Measurements from ENCODE around the gene SH3GL3.

Gene SH3GL3

GRCh38 chr15:83496766-83497165 is 49.6 kb downstream of the SH3GL3 start:
- no peaks in the 10 kb centered on the region for H3K4me1 ChIP-seq (ENCODE audit: insufficient read depth, poor library complexity, severe bottlenecking)
- no peaks in the 10 kb centered on the region for H3K27me3 ChIP-seq (ENCODE audit: insufficient read depth, poor library complexity, severe bottlenecking)
- no peaks in the 10 kb centered on the region for H3K36me3 ChIP-seq (ENCODE audit: low read depth)
- H3K9me3 ChIP-seq (ENCODE audit: severe bottlenecking) = no peaks in the 10 kb centered on the region
- no peak for ATAC-seq (ENCODE audit: low read depth)
- no peak overlapping the region for H3K4me3 ChIP-seq (ENCODE audit: severe bottlenecking)
- no peak for TF ChIP-seq CTCF (IDR thresholded peaks at IDR 0.05; ENCODE audit: poor library complexity, severe bottlenecking)
- no peak for DNase-seq (ENCODE audit: low spot score)
- H3K27ac ChIP-seq (ENCODE audit: poor library complexity, severe bottlenecking) = no peak overlapping the region

- DNase-seq (ENCODE audit: low spot score) = no peak
- no peaks in the 10 kb centered on the region for H3K27me3 ChIP-seq (ENCODE audit: insufficient read depth, poor library complexity, severe bottlenecking)
- no peak for ATAC-seq (ENCODE audit: low read depth)
- no peaks in the 10 kb centered on the region for H3K9me3 ChIP-seq (ENCODE audit: severe bottlenecking)
- H3K36me3 ChIP-seq (ENCODE audit: low read depth) = no peaks in the 10 kb centered on the region
- TF ChIP-seq CTCF (IDR thresholded peaks at IDR 0.05; ENCODE audit: poor library complexity, severe bottlenecking) = no peak
- no peaks in the 10 kb centered on the region for H3K4me1 ChIP-seq (ENCODE audit: insufficient read depth, poor library complexity, severe bottlenecking)
- no peak overlapping the region for H3K27ac ChIP-seq (ENCODE audit: poor library complexity, severe bottlenecking)
- no peak overlapping the region for H3K4me3 ChIP-seq (ENCODE audit: severe bottlenecking)
Observed at GRCh38 chr15:83498374-83498773, 51.2 kb downstream of the SH3GL3 start.

GRCh38 chr15:83498801-83499200 is 51.7 kb downstream of the SH3GL3 start:
- TF ChIP-seq CTCF (IDR thresholded peaks at IDR 0.05; ENCODE audit: poor library complexity, severe bottlenecking) = no peak
- no peak for ATAC-seq (ENCODE audit: low read depth)

GRCh38 chr15:83499476-83499875 is 52.3 kb downstream of the SH3GL3 start:
- Histone ChIP-seq H3K36me3 (ENCODE audit: low read depth) (no peaks in the 10 kb centered on the region), H3K4me1 (ENCODE audit: insufficient read depth, poor library complexity, severe bottlenecking) (no peaks in the 10 kb centered on the region), H3K27ac (ENCODE audit: poor library complexity, severe bottlenecking) (no peak overlapping the region), H3K9me3 (ENCODE audit: severe bottlenecking) (no peaks in the 10 kb centered on the region), H3K4me3 (ENCODE audit: severe bottlenecking) (no peak overlapping the region), H3K27me3 (ENCODE audit: insufficient read depth, poor library complexity, severe bottlenecking) (no peaks in the 10 kb centered on the region)
- no peak for TF ChIP-seq CTCF (IDR thresholded peaks at IDR 0.05; ENCODE audit: poor library complexity, severe bottlenecking)
- no peak for ATAC-seq (ENCODE audit: low read depth)
- no peak for DNase-seq (ENCODE audit: low spot score)

More at GRCh38 chr15:83498801-83499200, 51.7 kb downstream of the SH3GL3 start:
- Histone ChIP-seq H3K9me3 (ENCODE audit: severe bottlenecking) (no peaks in the 10 kb centered on the region), H3K27ac (ENCODE audit: poor library complexity, severe bottlenecking) (no peak overlapping the region), H3K36me3 (ENCODE audit: low read depth) (no peaks in the 10 kb centered on the region), H3K27me3 (ENCODE audit: insufficient read depth, poor library complexity, severe bottlenecking) (no peaks in the 10 kb centered on the region), H3K4me3 (ENCODE audit: severe bottlenecking) (no peak overlapping the region), H3K4me1 (ENCODE audit: insufficient read depth, poor library complexity, severe bottlenecking) (no peaks in the 10 kb centered on the region)
- DNase-seq (ENCODE audit: low spot score) = no peak

- no peak for TF ChIP-seq CTCF (IDR thresholded peaks at IDR 0.05; ENCODE audit: poor library complexity, severe bottlenecking)
- Histone ChIP-seq H3K27ac (ENCODE audit: poor library complexity, severe bottlenecking) (no peak overlapping the region), H3K27me3 (ENCODE audit: insufficient read depth, poor library complexity, severe bottlenecking) (no peaks in the 10 kb centered on the region), H3K9me3 (ENCODE audit: severe bottlenecking) (no peaks in the 10 kb centered on the region), H3K36me3 (ENCODE audit: low read depth) (no peaks in the 10 kb centered on the region), H3K4me3 (ENCODE audit: severe bottlenecking) (no peak overlapping the region), H3K4me1 (ENCODE audit: insufficient read depth, poor library complexity, severe bottlenecking) (no peaks in the 10 kb centered on the region)
- ATAC-seq (ENCODE audit: low read depth) (no peak), DNase-seq (ENCODE audit: low spot score) (no peak)
Observed at GRCh38 chr15:83503595-83504364, 56.6 kb downstream of the SH3GL3 start.
